Activated CD4-positive, CD25-positive, alpha-beta regulatory T cell treated with anti-CD3 and anti-CD28 coated beads, Interleukin-2, amount 50 U/mL, for 16 hours (primary cell): Measurements from ENCODE around the gene NT5DC2.
A peak's percentile ranks its signal among the peaks of the same experiment; 100 is the strongest.
"Not testable (repeated sequence)": the region's sequence is repeated elsewhere in the genome, so short reads cannot be mapped to it uniquely, and the experiment has no call there.

ENCODE experiments used
- DNase-seq: peaks from one replicate; pipeline ENCODE4 v3.0.0-alpha.2; 2020; ENCODE audit warnings: low read depth, low spot score

Gene NT5DC2

GRCh38 chr3:52537165-52537620 is 3.5 kb upstream of the NT5DC2 start:
- DNase-seq, result no peak

GRCh38 chr3:52536369-52537164 is 2.9 kb upstream of the NT5DC2 start, which contains the start of gene UQCC5:
UQCC5 (plus strand) TSS chr3:52536605; CDS start chr3:52536756, 151 bp downstream.
- DNase-seq, result peak; percentile 96

DNA sequence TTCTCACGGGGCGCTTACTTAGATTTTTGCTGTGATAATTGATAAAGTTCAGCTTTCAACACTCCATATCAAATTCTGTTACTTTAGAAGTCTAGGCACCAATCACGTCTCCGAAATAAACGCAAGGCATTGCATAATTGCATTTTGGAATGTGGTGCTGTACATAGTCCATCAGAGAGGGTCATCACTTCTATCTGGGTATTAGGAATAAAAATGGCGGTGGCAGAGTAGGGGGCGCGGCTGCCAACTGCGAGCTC is 2.4 kb upstream of the NT5DC2 start:
- no peak for DNase-seq

- no peak for DNase-seq
Measured at GRCh38 chr3:52535411-52536111, 1.9 kb upstream of the NT5DC2 start.

DNA sequence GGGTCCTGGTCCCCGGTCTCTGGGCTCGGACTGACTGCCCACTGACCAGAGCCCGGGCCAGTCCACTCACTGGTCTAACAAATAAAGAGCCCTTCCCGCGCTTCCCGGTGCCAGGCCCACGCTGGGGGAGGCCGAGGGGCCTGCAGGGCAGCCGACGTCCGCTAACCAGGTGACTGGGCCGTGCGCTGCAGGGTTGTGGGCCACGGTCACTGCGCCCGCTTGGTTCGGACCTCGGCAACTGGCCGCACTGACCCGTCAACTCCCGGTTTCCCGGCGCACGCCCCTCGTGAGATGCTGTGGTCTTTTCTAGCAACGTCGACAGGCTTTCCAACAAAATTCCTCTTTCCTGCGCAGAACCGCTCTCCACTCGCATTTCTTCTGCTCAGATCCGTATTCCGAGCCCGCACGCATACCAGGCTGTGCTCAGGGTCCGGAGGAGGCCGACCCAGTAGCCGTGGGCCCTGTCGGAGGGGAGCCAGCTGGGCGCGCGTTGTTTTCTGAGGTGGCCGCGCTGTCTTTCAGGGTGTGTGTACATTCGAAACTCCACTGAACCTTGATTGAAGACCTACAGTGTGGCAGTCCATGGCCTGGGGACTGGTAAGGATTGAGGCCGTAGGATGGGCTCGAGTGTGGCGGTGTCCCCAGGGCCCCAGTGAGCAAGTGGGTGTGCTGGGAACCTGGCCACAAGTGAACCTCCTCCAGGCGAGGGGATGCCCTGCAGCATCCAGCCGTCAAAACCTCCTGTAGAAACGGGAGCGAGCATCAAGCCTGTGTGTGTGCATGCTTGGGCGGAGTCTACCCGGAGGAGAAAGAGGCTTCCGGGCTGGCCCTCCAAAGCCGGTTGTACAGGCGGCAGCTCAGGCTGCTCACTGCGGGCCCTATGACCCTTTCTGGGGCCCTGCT is 875 bp upstream of the NT5DC2 start:
- DNase-seq, result no peak

- no peak for DNase-seq
Measured at GRCh38 chr3:52532838-52533622, 627 bp downstream of the NT5DC2 start.

DNA sequence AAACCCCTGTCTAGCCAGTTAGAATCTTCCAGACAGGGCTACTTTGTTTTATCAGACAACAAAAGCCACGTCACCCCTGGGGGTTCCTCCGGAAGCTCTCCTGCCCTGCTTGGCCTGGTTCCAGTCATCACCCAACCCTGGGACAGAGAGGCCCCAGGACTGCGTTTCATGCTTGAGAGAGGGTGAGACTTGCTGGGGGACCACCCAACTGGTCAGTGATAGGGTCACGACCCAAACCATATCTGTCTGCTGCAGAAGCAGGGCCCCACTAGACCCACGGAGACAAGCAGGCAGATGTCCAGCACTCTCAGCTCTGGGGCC is 1.2 kb downstream of the NT5DC2 start:
- no peak for DNase-seq

DNA sequence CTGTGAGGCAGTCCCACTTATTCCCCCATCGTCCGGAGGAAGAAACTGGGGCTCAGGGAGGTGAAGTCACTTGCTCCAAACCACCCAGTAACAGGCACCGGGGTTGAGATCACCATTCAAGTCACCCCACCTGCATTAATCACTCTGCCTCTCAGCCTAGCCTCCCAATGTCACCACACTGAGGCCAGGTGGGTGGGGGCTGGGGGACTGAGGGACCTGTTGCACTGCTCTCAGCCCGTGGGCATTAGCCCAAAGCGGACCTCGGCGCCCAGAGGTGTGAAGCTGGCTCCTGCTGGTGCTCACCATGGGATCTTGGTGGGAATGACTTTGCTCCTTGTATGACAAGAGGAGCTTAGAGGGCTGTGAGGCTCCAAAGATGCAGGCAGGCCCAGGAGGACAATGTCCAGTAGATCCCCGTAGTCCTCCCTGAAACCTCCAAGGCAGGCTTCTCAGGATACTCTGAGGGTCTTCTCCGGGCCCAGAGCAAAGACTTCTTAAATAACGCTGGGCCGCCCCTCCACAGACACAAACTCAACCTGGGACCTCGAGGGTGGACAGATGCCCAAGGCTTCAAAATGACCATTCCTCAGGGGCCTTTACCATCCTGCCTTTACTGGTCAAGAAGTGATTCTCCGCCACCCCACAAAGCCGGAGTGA is 1.7 kb downstream of the NT5DC2 start:
- no peak for DNase-seq

- no peak for DNase-seq
Measured at GRCh38 chr3:52530918-52531826, 2.5 kb downstream of the NT5DC2 start.

DNA sequence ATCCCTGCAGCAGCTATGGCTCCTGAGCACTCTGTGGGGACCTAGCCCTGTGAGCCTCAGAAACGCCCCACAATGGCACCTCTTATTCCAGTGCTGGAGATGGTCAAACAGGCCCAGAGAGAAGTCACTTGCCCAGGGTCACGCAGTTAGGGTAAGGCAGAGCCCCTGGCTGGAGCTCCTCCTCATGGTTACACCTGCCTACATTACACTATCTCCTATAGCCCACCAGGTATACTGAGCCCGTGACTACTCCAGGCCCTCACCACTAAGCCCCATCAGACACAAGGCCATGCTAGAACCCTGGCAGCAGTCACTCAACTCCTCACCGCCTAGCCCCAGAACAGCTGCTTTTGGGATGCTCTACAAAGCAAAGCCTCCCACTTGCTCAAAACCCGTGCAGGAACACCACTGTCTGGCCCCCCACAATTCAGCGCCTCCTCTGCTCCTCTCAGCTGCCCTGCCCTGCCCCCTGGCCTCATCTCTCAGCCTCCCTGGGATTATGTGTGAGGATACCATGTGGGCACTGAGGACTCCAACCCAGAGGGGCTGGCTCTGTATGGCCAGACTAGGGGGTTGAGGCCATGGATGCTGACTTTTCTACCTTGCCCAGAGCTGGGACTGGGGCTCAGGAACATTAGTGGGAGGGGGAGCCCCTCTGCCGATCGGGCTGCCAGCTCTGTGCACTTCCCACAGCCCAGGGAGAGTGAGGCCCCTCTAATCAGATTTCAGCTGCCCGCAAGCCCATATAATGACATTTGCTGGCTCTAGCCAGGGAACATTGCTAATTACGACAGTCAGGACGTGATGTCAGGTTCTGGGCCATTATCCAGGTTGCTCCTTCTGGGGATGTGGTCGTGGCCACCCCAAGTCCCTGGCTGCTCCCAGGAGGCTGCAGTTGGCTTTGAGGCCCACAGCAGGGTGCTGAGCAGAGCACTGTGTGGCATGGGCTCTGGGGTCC is 4.0 kb downstream of the NT5DC2 start:
- DNase-seq, result no peak

DNA sequence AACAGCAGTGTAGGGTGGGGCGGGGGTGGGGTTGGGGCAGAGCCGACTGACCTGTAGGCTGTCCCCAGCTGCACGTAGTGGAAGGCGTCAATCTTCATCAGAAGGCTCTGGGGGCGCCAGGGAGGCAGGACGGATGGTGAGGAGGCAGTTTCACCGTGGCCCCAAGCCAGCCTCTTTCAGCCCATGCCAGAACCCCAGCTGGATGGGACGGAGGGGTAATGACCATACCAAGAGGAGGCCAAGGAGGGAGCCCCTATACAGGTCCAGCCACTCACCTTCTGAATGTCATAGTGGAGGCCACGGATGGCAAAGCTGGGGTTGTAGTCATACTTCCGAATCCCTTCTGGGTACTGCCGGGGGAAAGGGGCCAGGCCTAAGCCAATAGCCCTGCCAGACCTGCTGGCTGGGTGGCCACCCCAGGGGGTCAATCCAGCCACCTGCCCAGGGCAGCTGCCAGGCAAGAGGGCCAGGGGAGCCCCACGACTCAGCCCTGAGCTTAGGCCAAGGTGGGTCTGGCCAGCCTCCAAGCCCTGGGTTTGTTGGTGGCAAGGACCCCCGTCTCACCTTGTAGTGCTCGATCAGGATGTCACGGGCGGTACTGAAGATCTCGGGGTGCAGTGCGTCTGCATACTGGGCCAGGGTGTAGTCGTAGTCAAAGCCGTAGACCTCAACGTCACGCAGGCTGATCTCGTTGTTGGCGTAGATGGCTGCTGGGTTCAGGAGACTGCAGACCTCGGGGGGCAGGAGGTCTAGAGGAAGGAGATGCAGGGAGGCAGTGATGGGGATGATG is 4.9 kb downstream of the NT5DC2 start:
- DNase-seq, result no peak

- no peak for DNase-seq
Measured at GRCh38 chr3:52527732-52528585, 5.7 kb downstream of the NT5DC2 start.

- DNase-seq, result no peak
Measured at GRCh38 chr3:52527039-52527731, 6.5 kb downstream of the NT5DC2 start.

DNA sequence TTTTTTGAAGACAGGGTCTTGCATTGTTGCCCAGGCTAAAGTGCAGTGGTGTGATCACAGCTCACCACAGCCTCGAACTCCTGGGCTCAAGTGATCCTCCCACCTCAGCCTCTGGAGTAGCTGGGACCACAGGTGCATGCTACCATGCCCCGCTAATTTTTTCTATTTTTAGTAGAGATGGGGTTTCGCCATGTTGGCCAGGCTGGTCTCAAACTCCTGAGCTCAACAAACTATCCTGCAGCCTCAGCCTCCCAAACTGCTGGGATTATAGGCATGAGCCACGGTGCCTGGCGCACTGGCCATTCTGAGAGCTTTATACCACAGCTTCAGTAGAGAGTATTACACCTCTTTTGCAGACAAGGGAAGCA is 7.0 kb downstream of the NT5DC2 start:
- DNase-seq, result not testable (repeated sequence)

DNA sequence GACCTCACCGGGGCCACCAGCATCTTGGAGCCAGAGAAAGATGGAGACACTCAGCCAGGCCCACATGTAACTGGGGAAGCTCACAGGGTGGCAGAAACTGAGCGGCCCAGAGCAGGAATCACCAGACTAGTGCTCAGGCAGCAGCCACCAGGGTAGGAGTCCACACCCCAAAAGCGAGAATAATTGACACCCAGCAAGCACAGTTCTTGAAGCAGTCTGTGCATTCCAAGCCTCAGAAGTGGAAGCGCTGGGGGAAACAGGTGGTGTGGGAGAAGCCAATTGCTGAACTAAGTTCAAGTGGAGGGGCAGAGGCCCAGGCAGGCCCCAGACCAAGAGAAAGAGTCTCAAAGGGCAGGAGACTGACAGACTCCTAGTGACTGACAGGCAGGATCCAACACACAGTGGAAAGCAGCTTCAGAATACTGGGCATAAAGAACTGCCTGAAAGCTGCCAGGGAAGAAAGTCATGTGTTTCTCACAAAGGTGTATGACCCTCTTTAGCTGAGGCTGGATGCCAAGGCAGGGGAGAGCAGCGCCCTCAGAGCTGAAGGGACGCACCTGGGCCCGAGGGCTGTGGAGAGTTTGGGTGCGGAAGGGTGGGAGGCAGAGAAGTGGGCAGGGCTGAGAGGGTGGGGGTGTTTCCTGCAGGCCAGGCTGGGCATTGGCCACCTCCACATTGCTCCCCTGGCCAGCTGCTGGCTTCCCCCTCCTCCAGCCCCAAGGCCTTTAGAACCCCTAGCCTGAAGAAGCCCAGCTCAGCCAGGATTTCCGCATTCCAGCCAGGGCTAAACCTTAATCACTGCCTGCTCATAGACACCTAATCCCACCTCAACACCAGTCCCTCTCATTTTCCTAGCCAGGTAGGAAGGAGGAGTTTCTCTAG is 7.7 kb downstream of the NT5DC2 start:
- no peak for DNase-seq
